Smooth muscle cell (in vitro differentiated cells): ENCODE results near the gene SLC2A1. TPM values are rescaled to one million over a fixed set of nuclear protein-coding genes. Genes with fewer than 3 reads are reported as not detected.
A peak's percentile ranks its signal among the peaks of the same experiment; 100 is the strongest.

Source experiments
- DNase-seq: peaks from one replicate; lab custom pipeline; 2025; ENCODE audit not compliant: unreplicated experiment; lab: John Stamatoyannopoulos, UW
- H2AFZ ChIP-seq: fragments of 200-600 bp; sonication (generic); 2 replicates; pipeline ENCODE4 v1.6.0; 2016; ENCODE audit warnings: antibody characterized with exemption, low read depth, mild to moderate bottlenecking
- H3F3A ChIP-seq: fragments of 200-600 bp; sonication (generic); 2 replicates; pipeline ENCODE4 v1.6.0; 2017; ENCODE audit warnings: antibody characterized with exemption, low read depth
- H3K27ac ChIP-seq: fragments of 200-600 bp; sonication (generic); 2 replicates; pipeline ENCODE4 v1.5.1; 2016; ENCODE audit warnings: low read depth, mild to moderate bottlenecking
- H3K27me3 ChIP-seq: fragments of 200-600 bp; sonication (generic); 2 replicates; pipeline ENCODE4 v1.6.1; 2016; ENCODE audit warnings: low read depth, mild to moderate bottlenecking
- H3K36me3 ChIP-seq: fragments of 200-600 bp; sonication (generic); 2 replicates; pipeline ENCODE4 v1.5.1; 2016; ENCODE audit warnings: low read depth
- H3K4me1 ChIP-seq: fragments of 200-600 bp; sonication (generic); 2 replicates; pipeline ENCODE4 v1.5.1; 2016; ENCODE audit warnings: low read depth
- H3K4me2 ChIP-seq: fragments of 200-600 bp; sonication (generic); 2 replicates; pipeline ENCODE4 v1.6.0; 2016; ENCODE audit warnings: mild to moderate bottlenecking
- H3K4me3 ChIP-seq: fragments of 200-600 bp; sonication (generic); 2 replicates; pipeline ENCODE4 v1.5.1; 2016; ENCODE audit warnings: mild to moderate bottlenecking
- H3K79me2 ChIP-seq: fragments of 200-600 bp; sonication (generic); 2 replicates; pipeline ENCODE4 v1.6.0; 2016; ENCODE audit warnings: low read depth, mild to moderate bottlenecking
- H3K9ac ChIP-seq: fragments of 200-600 bp; sonication (generic); 2 replicates; pipeline ENCODE4 v1.6.0; 2016; ENCODE audit warnings: low read depth
- H3K9me3 ChIP-seq: fragments of 200-600 bp; sonication (generic); replicated peaks from 2 replicates; pipeline ENCODE4 v1.5.1; 2016; ENCODE audit warnings: low read depth
- H4K20me1 ChIP-seq: fragments of 200-600 bp; sonication (generic); 2 replicates; pipeline ENCODE4 v1.6.0; 2016; ENCODE audit warnings: low read depth
- WGBS: methylation state at CpG from one replicate; pipeline ENCODE4 v1.1.7; 2016; ENCODE audit warnings: low lambda C conversion rate; 5-methylcytosine and 5-hydroxymethylcytosine counted together
- polyA plus RNA-seq: library from polyadenylated mRNA; unstranded; fragments of >200 nt; fragmentation: Nextera tagmentation; extraction: Ambion mirVana; gene quantifications from 2 replicates; pipeline ENCODE4 v1.2.1, GENCODE V29; 2016
- total RNA-seq: library from RNA; depleted of rRNA; stranded (reverse); fragments of >200 nt; gene quantifications from 2 replicates; pipeline ENCODE4 v1.2.3, GENCODE V29; 2014
- TF ChIP-seq, protein P1 (sequence below): fragments of 200-600 bp; sonication (generic); IDR thresholded peaks from 2 replicates; pipeline ENCODE4 v1.5.1; 2017; ENCODE audit warnings: borderline replicate concordance, mild to moderate bottlenecking, antibody characterized with exemption; ENCODE audit not compliant: insufficient read depth, poor library complexity, severe bottlenecking

The SLC2A1 gene
- total and polyA plus RNA-seq, 2 experiments from 2014 or later = 275 to 1,091 TPM

DNA sequence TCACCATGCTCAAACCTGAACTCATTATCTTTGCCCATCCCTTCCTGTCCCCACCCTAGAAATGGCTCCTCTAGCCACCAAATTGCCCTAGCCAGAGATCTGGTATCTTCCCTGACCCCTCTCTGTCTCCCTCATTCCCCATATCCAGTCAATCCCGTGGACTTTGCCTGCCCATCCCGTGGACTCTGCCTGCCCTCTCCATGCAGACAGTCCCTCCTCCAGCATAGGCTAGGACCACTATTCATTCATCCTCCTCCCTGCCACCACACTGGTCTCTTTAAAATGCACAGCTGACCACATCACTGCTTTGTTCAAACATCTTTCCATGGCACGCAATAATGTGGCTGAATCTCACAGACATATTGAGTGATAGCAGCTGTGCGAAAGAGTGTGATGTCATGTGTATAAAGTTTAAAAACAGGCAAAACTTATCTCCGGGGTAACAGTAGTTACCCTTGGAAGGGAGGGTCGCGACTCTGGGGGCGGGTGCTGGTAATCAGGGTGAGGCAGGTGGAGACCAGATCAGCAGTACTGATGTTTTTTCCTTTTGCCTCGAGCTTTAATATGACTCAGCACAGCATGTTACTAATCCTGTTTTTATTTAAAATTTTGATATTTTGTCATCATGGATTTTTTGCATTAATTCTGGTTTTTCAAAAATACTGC, 4.8 kb upstream of the SLC2A1 start:
- Histone ChIP-seq H3K9me3 (no peaks in the 10 kb centered on the region), H3K27ac (peak overlapping the region; percentile 84), H3K4me2 (peak overlapping the region; percentile 28), H3K36me3 (no peaks in the 10 kb centered on the region), H3K79me2 (peaks cover 11% of the 10 kb centered on the region), H4K20me1 (peaks cover 2% of the 10 kb centered on the region), H3K4me1 (peaks cover 31% of the 10 kb centered on the region), H2AFZ (no peak overlapping the region), H3F3A (no peaks in the 10 kb centered on the region), H3K4me3 (no peak overlapping the region), H3K9ac (peak overlapping the region; percentile 42), H3K27me3 (no peaks in the 10 kb centered on the region)
- TF ChIP-seq, protein P1, sequence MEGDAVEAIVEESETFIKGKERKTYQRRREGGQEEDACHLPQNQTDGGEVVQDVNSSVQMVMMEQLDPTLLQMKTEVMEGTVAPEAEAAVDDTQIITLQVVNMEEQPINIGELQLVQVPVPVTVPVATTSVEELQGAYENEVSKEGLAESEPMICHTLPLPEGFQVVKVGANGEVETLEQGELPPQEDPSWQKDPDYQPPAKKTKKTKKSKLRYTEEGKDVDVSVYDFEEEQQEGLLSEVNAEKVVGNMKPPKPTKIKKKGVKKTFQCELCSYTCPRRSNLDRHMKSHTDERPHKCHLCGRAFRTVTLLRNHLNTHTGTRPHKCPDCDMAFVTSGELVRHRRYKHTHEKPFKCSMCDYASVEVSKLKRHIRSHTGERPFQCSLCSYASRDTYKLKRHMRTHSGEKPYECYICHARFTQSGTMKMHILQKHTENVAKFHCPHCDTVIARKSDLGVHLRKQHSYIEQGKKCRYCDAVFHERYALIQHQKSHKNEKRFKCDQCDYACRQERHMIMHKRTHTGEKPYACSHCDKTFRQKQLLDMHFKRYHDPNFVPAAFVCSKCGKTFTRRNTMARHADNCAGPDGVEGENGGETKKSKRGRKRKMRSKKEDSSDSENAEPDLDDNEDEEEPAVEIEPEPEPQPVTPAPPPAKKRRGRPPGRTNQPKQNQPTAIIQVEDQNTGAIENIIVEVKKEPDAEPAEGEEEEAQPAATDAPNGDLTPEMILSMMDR = no peak
- WGBS = 25% methylated on average over 9 of the region's 9 CpGs
- DNase-seq = no peak

DNA sequence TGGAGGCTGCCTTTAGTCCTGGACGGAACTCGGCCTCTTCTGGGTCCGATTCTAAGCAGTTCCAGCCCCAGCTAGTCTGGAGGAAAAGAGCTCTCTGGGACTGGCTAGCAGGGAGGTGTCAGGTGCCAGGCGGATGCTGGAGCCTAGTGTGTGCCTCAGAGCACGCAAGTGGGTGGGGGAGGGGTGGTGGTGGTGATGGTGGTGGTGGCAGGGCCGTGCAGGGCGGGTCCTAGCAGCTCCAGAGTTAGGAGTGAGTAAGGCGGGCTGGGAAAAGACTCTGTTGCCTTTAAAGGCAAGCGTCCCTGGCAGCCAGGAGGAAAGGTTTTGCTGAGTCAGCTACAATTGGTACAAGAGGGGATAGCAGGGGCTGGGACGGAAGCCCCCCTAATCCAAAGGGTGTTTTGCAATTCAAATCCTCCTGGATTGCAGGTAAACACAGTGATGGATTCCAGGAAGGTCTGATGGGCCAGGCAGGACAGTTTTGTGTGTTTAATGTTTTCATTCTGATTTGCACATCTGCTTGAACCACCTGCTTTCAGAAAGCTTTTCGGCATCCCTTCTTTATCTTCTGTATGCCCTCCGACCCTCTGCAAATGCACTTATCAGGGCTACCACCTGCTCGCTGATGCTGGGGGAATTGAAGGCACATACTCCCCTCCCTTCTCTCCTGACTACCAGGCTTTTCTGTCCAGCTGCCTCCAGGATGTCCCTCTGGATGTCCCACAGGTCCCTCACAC, 4.1 kb upstream of the SLC2A1 start:
- no peak overlapping the region for H2AFZ ChIP-seq
- no peaks in the 10 kb centered on the region for H3K9me3 ChIP-seq

DNA sequence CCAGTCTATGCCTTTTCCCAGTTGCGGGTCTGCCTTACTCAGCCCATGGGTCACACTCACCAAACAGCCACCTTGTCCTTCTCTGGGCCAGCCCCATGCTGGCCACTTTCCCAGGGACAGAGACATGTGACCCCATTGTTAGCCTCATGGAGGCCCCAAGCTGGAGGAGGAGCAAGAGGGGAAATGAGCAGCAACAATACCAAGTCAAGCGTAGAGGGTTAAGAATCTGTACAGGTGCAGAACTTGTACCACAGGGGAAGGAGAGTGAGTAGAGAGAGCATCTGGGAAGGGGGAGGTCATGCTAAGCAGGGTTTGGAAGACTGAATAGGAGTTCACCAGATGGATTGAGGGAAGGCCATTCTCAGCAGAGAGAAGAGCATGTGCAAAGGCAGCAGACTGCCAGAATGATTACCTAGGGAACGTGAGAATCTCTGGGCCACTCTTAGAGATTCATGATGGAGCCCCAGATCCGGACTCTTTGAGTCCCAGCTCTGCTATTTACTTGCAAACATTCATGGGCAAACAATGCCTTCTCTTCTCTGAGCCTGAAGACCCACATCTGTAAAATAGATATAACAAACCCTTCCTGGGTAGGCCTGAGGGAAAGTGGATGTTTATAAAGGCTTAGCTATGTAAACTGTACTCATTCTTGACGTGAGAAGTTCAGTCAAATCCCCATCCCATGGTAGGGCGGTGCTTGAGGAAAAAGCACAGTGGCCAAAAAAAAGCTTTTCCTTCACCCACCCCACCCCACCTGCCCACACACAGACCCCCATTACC, 2.8 kb upstream of the SLC2A1 start:
- no peaks in the 10 kb centered on the region for H3K27me3 ChIP-seq
- no peaks in the 10 kb centered on the region for H3K36me3 ChIP-seq
- H3K4me2 ChIP-seq = peak overlapping the region; percentile 28
- no peak overlapping the region for H3K4me3 ChIP-seq
- peak overlapping the region; percentile 84 for H3K27ac ChIP-seq
- peaks cover 36% of the 10 kb centered on the region for H3K4me1 ChIP-seq
- no peak overlapping the region for H2AFZ ChIP-seq
- no peaks in the 10 kb centered on the region for H3F3A ChIP-seq
- no peak for DNase-seq
- H3K9me3 ChIP-seq = no peaks in the 10 kb centered on the region
- no peak overlapping the region for H3K9ac ChIP-seq
- 65% methylated on average over 6 of the region's 6 CpGs for WGBS
- peaks cover 20% of the 10 kb centered on the region for H4K20me1 ChIP-seq
- TF ChIP-seq, protein P1 = no peak
- peaks cover 31% of the 10 kb centered on the region for H3K79me2 ChIP-seq

More for the DNA sequence above, 4.1 kb upstream of the SLC2A1 start:
- H3K4me2 ChIP-seq = peak overlapping the region; percentile 28
- H3K36me3 ChIP-seq = no peaks in the 10 kb centered on the region
- H3F3A ChIP-seq = no peaks in the 10 kb centered on the region
- DNase-seq = no peak
- TF ChIP-seq, protein P1 = no peak
- no peak overlapping the region for H3K4me3 ChIP-seq
- H3K9ac ChIP-seq = peak overlapping the region; percentile 42
- 24% methylated on average over 13 of the region's 13 CpGs for WGBS
- peaks cover 18% of the 10 kb centered on the region for H3K79me2 ChIP-seq
- H3K27ac ChIP-seq = peak overlapping the region; percentile 84
- H4K20me1 ChIP-seq = peaks cover 7% of the 10 kb centered on the region
- no peaks in the 10 kb centered on the region for H3K27me3 ChIP-seq
- peaks cover 31% of the 10 kb centered on the region for H3K4me1 ChIP-seq
